HepG2 (cell line): ENCODE measurements around the gene MAPK8IP3.

ENCODE experiments used
- AKNA ChIP-seq: sonication (generic); formaldehyde crosslinking; IDR thresholded peaks from 2 replicates; pipeline ENCODE4 v1.4.0; 2020; ENCODE audit warnings: missing genetic modification reagents, borderline replicate concordance
- CEBPB ChIP-seq: IDR thresholded peaks from 2 replicates; pipeline ENCODE4 v1.6.1; 2011; ENCODE audit warnings: low read depth, low read length, improper control_type of control experiment, borderline replicate concordance
- CTCF ChIP-seq: sonication (generic); formaldehyde crosslinking; IDR thresholded peaks from 2 replicates; pipeline ENCODE4 v1.5.0; 2020; ENCODE audit warnings: mild to moderate bottlenecking, missing genetic modification reagents, moderate library complexity
- DBP ChIP-seq: sonication (generic); formaldehyde crosslinking; IDR thresholded peaks from 2 replicates; pipeline ENCODE4 v1.4.0; 2020; ENCODE audit warnings: missing genetic modification reagents; ENCODE audit errors: not compliant biosample characterization
- EHMT2 ChIP-seq: fragments of 200-600 bp; sonication (generic); IDR thresholded peaks from 2 replicates; pipeline ENCODE4 v1.7.0; 2017; ENCODE audit warnings: antibody characterized with exemption, low read depth, low read length, borderline replicate concordance
- RBM22 ChIP-seq: fragments of 200-400 bp; formaldehyde crosslinking; optimal IDR thresholded peaks from 2 replicates; pipeline ENCODE3; 2017; ENCODE audit warnings: mild to moderate bottlenecking, low read length, moderate library complexity
- RERE ChIP-seq: IDR thresholded peaks from 2 replicates; pipeline ENCODE4 v1.6.1; 2016; ENCODE audit warnings: low read depth, missing genetic modification reagents, missing compliant biosample characterization
- SP2 ChIP-seq: sonication (generic); formaldehyde crosslinking; IDR thresholded peaks from 2 replicates; pipeline ENCODE4 v1.5.1; 2020; ENCODE audit warnings: mild to moderate bottlenecking, missing genetic modification reagents
- SRY ChIP-seq: sonication (generic); formaldehyde crosslinking; IDR thresholded peaks from 2 replicates; pipeline ENCODE4 v1.8.0; 2022; ENCODE audit warnings: mild to moderate bottlenecking, missing genetic modification reagents
- ZFP90 ChIP-seq: sonication (generic); formaldehyde crosslinking; IDR thresholded peaks from 2 replicates; pipeline ENCODE4 v1.8.0; 2022; ENCODE audit warnings: missing genetic modification reagents, mild to moderate bottlenecking, inconsistent platforms, borderline replicate concordance
- ZNF253 ChIP-seq: sonication (generic); formaldehyde crosslinking; IDR thresholded peaks from 2 replicates; pipeline ENCODE4 v1.8.0; 2022; ENCODE audit warnings: mild to moderate bottlenecking, missing genetic modification reagents, borderline replicate concordance

GRCh38 chr16:1713933-1714332 lies 7.9 kb downstream of the MAPK8IP3 start:
- TF ChIP-seq CTCF (CRISPR knock-in tag) (no peak), RERE (CRISPR knock-in tag) (no peak), SP2 (CRISPR knock-in tag) (no peak), RBM22 (no peak), AKNA (no peak), DBP (CRISPR knock-in tag) (no peak), SRY (CRISPR knock-in tag) (no peak), ZFP90 (CRISPR knock-in tag) (no peak), CEBPB (no peak), ZNF253 (CRISPR knock-in tag) (no peak), EHMT2 (no peak)
